Endodermal cell (in vitro differentiated cells): ENCODE data around the gene PBLD. TPM values are rescaled to one million over a fixed set of nuclear protein-coding genes. Genes with fewer than 3 reads are reported as not detected.

Experiments used
- DNase-seq: peaks from one replicate; pipeline ENCODE4 v3.0.0-alpha.2; 2017
- H3K27ac ChIP-seq: 2 replicates; pipeline ENCODE4 v1.5.1; 2013; ENCODE audit warnings: mild to moderate bottlenecking, low read depth, low read length, moderate library complexity
- H3K27me3 ChIP-seq: 2 replicates; pipeline ENCODE4 v1.6.1; 2013; ENCODE audit warnings: mild to moderate bottlenecking, low read length, moderate library complexity; ENCODE audit not compliant: insufficient read depth, control insufficient read depth, poor library complexity, severe bottlenecking
- H3K36me3 ChIP-seq: 2 replicates; pipeline ENCODE4 v1.7.0; 2013; ENCODE audit warnings: mild to moderate bottlenecking, low read length, moderate library complexity; ENCODE audit not compliant: control insufficient read depth, insufficient read depth
- H3K4me1 ChIP-seq: one replicate; pipeline ENCODE4 v1.7.0; 2013; ENCODE audit warnings: low read length; ENCODE audit not compliant: control insufficient read depth, insufficient read depth
- H3K4me3 ChIP-seq: 2 replicates; pipeline ENCODE4 v1.5.1; 2013; ENCODE audit warnings: mild to moderate bottlenecking, low read length, moderate library complexity
- H3K9ac ChIP-seq: 2 replicates; pipeline ENCODE4 v1.6.1; 2013; ENCODE audit warnings: mild to moderate bottlenecking, low read length, moderate library complexity; ENCODE audit not compliant: poor library complexity, severe bottlenecking; ENCODE audit errors: extremely low read depth
- H3K9me3 ChIP-seq: 2 replicates; pipeline ENCODE4 v1.6.1; 2013; ENCODE audit warnings: mild to moderate bottlenecking, low read length, moderate library complexity; ENCODE audit not compliant: control insufficient read depth
- H3K27ac Mint-ChIP-seq: 2 replicates; pipeline ENCODE4 v1.8.0; 2020; ENCODE audit warnings: mixed read lengths
- H3K27me3 Mint-ChIP-seq: 2 replicates; pipeline ENCODE4 v1.8.0; 2021; ENCODE audit warnings: mild to moderate bottlenecking, mixed read lengths; ENCODE audit not compliant: insufficient read depth
- H3K36me3 Mint-ChIP-seq: 2 replicates; pipeline ENCODE4 v1.8.0; 2020; ENCODE audit warnings: low read depth, mixed read lengths
- H3K4me1 Mint-ChIP-seq: 2 replicates; pipeline ENCODE4 v1.8.0; 2020; ENCODE audit warnings: mixed read lengths
- H3K4me3 Mint-ChIP-seq: 2 replicates; pipeline ENCODE4 v1.8.0; 2020; ENCODE audit warnings: mild to moderate bottlenecking, moderate library complexity, mixed read lengths
- H3K9me3 Mint-ChIP-seq: 2 replicates; pipeline ENCODE4 v1.8.0; 2020; ENCODE audit warnings: mild to moderate bottlenecking, mixed read lengths
- CTCF ChIP-seq: fragments of 200-600 bp; sonication (generic); conservative IDR thresholded peaks from 2 replicates; pipeline ENCODE4 v1.5.0; 2021; ENCODE audit warnings: antibody characterized with exemption, mild to moderate bottlenecking
- WGBS, 2 experiments: methylation state at CpG; one replicate each; pipeline versions ENCODE4 v1.1.5 to v1.1.7; 2013; ENCODE audit warnings: missing lambda C conversion rate in 2 of 2, mixed read lengths in 1 of 2; ENCODE audit not compliant: insufficient coverage in 1 of 2, insufficient read length in 1 of 2; 5-methylcytosine and 5-hydroxymethylcytosine counted together
- total RNA-seq, 2 donors: library from RNA; stranded (reverse); fragmentation: NEBNext Ultra II Directional in 1 of 2; extraction: Animal tissue kit (Norgen Biotek cat#: 25700) in 1 of 2; gene quantifications; 2 replicates in 1 of 2; 3 replicates in 1 of 2; pipeline ENCODE4 v1.2.1, GENCODE V29; 2021

Gene PBLD
- total RNA-seq, 2 donors from 2014 or later = 5.0 to 5.3 TPM

- TF ChIP-seq CTCF = no peak
- Histone ChIP-seq H3K4me3 (peak overlapping the region; percentile 100), H3K36me3 (peaks cover 59% of the 10 kb centered on the region), H3K4me1 (no peaks in the 10 kb centered on the region), H3K27ac (no peak overlapping the region), H3K27me3 (no peaks in the 10 kb centered on the region), H3K9me3 (no peaks in the 10 kb centered on the region), H3K9ac (peak overlapping the region; percentile 99)
- H3K4me3 Mint-ChIP-seq = peak overlapping the region; percentile 99
- H3K36me3 Mint-ChIP-seq = peaks cover 42% of the 10 kb centered on the region
- H3K9me3 Mint-ChIP-seq = no peaks in the 10 kb centered on the region
- peak overlapping the region; percentile 67 for H3K27ac Mint-ChIP-seq
- H3K27me3 Mint-ChIP-seq = no peaks in the 10 kb centered on the region
- DNase-seq = no peak
- peaks cover 32% of the 10 kb centered on the region for H3K4me1 Mint-ChIP-seq
- 40 to 47% methylated on average over 1 to 8 of the region's 8 CpGs for WGBS, 2 experiments
These were observed 2.1 kb upstream of the PBLD start for GRCh38 chr10:68334672-68335467.

GRCh38 chr10:68333440-68334431, 1.0 kb upstream of the PBLD start:
- peaks cover 32% of the 10 kb centered on the region for H3K4me1 Mint-ChIP-seq
- TF ChIP-seq CTCF = no peak
- no peaks in the 10 kb centered on the region for H3K27me3 Mint-ChIP-seq
- peak overlapping the region; percentile 99 for H3K9ac ChIP-seq
- no peaks in the 10 kb centered on the region for H3K4me1 ChIP-seq
- DNase-seq = no peak
- H3K36me3 ChIP-seq = peaks cover 48% of the 10 kb centered on the region
- WGBS, 2 experiments = 1% methylated on average over 7 of the region's 10 CpGs; no CpG with 5 or more reads in 1 of the 2 experiments
- H3K9me3 Mint-ChIP-seq = no peaks in the 10 kb centered on the region
- H3K27ac ChIP-seq = peak overlapping the region; percentile 98
- peak overlapping the region; percentile 100 for H3K4me3 ChIP-seq
- H3K4me3 Mint-ChIP-seq = peak overlapping the region; percentile 99
- H3K27ac Mint-ChIP-seq = peak overlapping the region; percentile 100
- peaks cover 31% of the 10 kb centered on the region for H3K36me3 Mint-ChIP-seq
- no peaks in the 10 kb centered on the region for H3K9me3 ChIP-seq
- no peaks in the 10 kb centered on the region for H3K27me3 ChIP-seq

- peak overlapping the region; percentile 98 for H3K27ac ChIP-seq
- H3K4me3 ChIP-seq = peak overlapping the region; percentile 100
- TF ChIP-seq CTCF = no peak
- H3K27me3 Mint-ChIP-seq = no peaks in the 10 kb centered on the region
- H3K4me1 Mint-ChIP-seq = peaks cover 37% of the 10 kb centered on the region
- no peaks in the 10 kb centered on the region for H3K9me3 ChIP-seq
- H3K36me3 ChIP-seq = peaks cover 41% of the 10 kb centered on the region
- DNase-seq = no peak
- H3K27me3 ChIP-seq = no peaks in the 10 kb centered on the region
- H3K9ac ChIP-seq = peak overlapping the region; percentile 99
- 0% methylated on average over 7 to 9 of the region's 10 CpGs for WGBS, 2 experiments
- H3K4me1 ChIP-seq = no peaks in the 10 kb centered on the region
- H3K36me3 Mint-ChIP-seq = peaks cover 26% of the 10 kb centered on the region
- H3K4me3 Mint-ChIP-seq = peak overlapping the region; percentile 99
- no peaks in the 10 kb centered on the region for H3K9me3 Mint-ChIP-seq
- peak overlapping the region; percentile 100 for H3K27ac Mint-ChIP-seq
These were observed 299 bp upstream of the PBLD start for GRCh38 chr10:68333058-68333395.
